Mesenchymal stem cell (in vitro differentiated cells and primary cell): Measurements from ENCODE around the gene FARP1.

Experiments
- DNase-seq: peaks from one replicate; pipeline ENCODE4 v3.0.0-alpha.2; 2013
- H2AFZ ChIP-seq: one replicate; pipeline ENCODE4 v1.6.1; 2013; ENCODE audit warnings: low read depth, mild to moderate bottlenecking, control low read depth, inconsistent platforms, low read length, moderate library complexity
- H2AK5ac ChIP-seq: 2 replicates; pipeline ENCODE4 v1.6.1; 2013; ENCODE audit warnings: low read length, moderate library complexity, mild to moderate bottlenecking, inconsistent platforms; ENCODE audit not compliant: severe bottlenecking
- H2BK120ac ChIP-seq: one replicate; pipeline ENCODE4 v1.6.1; 2013; ENCODE audit warnings: low read depth, mild to moderate bottlenecking, inconsistent platforms, low read length, moderate library complexity
- H2BK12ac ChIP-seq, 2 experiments: one replicate each; pipeline ENCODE4 v1.6.1; 2013; ENCODE audit warnings: inconsistent platforms in 2 of 2, low read length in 2 of 2, mild to moderate bottlenecking in 2 of 2, moderate library complexity in 2 of 2, control low read depth in 1 of 2
- H2BK15ac ChIP-seq: one replicate; pipeline ENCODE4 v1.6.1; 2013; ENCODE audit warnings: mild to moderate bottlenecking, low read depth, inconsistent platforms; ENCODE audit not compliant: poor library complexity, severe bottlenecking
- H2BK5ac ChIP-seq: 2 replicates; pipeline ENCODE4 v1.6.1; 2013; ENCODE audit warnings: low read depth, mild to moderate bottlenecking, low read length, control low read depth, inconsistent platforms; ENCODE audit not compliant: poor library complexity, severe bottlenecking
- H3K14ac ChIP-seq, 2 experiments: one replicate each; pipeline ENCODE4 v1.6.1; 2013; ENCODE audit warnings: inconsistent platforms in 2 of 2, low read length in 2 of 2, control low read depth in 1 of 2, mild to moderate bottlenecking in 1 of 2, moderate library complexity in 1 of 2
- H3K18ac ChIP-seq, 2 experiments: one replicate each; pipeline ENCODE4 v1.6.1; 2013; ENCODE audit warnings: inconsistent platforms in 2 of 2, low read length in 2 of 2, control low read depth in 1 of 2, low read depth in 1 of 2, mild to moderate bottlenecking in 1 of 2
- H3K23ac ChIP-seq, 2 experiments: one replicate each; pipeline ENCODE4 v1.6.1; 2013; ENCODE audit warnings: inconsistent platforms in 2 of 2, low read length in 2 of 2, mild to moderate bottlenecking in 2 of 2, moderate library complexity in 2 of 2, control low read depth in 1 of 2
- H3K27ac ChIP-seq: 2 replicates; pipeline ENCODE4 v1.5.1; 2013; ENCODE audit warnings: mild to moderate bottlenecking, moderate library complexity, low read length, control low read depth, inconsistent platforms; ENCODE audit not compliant: poor library complexity, severe bottlenecking
- H3K27me3 ChIP-seq, 2 experiments: 2 replicates each; pipeline versions ENCODE4 v1.6.1 to v1.7.0; 2013; ENCODE audit warnings: low read length in 2 of 2, mild to moderate bottlenecking in 2 of 2, moderate library complexity in 2 of 2, control low read depth in 1 of 2, inconsistent platforms in 1 of 2; ENCODE audit not compliant: control insufficient read depth in 1 of 2, insufficient read depth in 1 of 2
- H3K36me3 ChIP-seq, 2 experiments: 2 replicates each; pipeline versions ENCODE4 v1.6.1 to v1.7.0; 2013; ENCODE audit warnings: low read length in 2 of 2, control low read depth in 1 of 2, inconsistent platforms in 1 of 2, low read depth in 1 of 2, mild to moderate bottlenecking in 1 of 2; ENCODE audit not compliant: insufficient read depth in 2 of 2, control insufficient read depth in 1 of 2
- H3K4ac ChIP-seq, 2 experiments: one replicate each; pipeline ENCODE4 v1.6.1; 2013; ENCODE audit warnings: inconsistent platforms in 2 of 2, low read length in 2 of 2, mild to moderate bottlenecking in 2 of 2, moderate library complexity in 2 of 2, control low read depth in 1 of 2, low read depth in 1 of 2
- H3K4me1 ChIP-seq: 2 replicates; pipeline ENCODE4 v1.6.1; 2013; ENCODE audit warnings: low read depth, low read length, control low read depth; ENCODE audit not compliant: control insufficient read depth, insufficient read depth
- H3K4me2 ChIP-seq: 2 replicates; pipeline ENCODE4 v1.6.1; 2013; ENCODE audit warnings: low read length, mild to moderate bottlenecking, inconsistent platforms; ENCODE audit not compliant: poor library complexity, severe bottlenecking
- H3K4me3 ChIP-seq, 2 experiments: 2 replicates each; pipeline versions ENCODE4 v1.5.1 to v1.7.0; 2013; ENCODE audit warnings: low read length in 2 of 2, mild to moderate bottlenecking in 2 of 2, control low read depth in 1 of 2, low read depth in 1 of 2; ENCODE audit not compliant: insufficient read depth in 1 of 2
- H3K79me1 ChIP-seq: replicated peaks from 2 replicates; pipeline ENCODE4 v1.6.1; 2013; ENCODE audit warnings: mild to moderate bottlenecking, control low read depth, low read length, inconsistent platforms; ENCODE audit not compliant: poor library complexity, severe bottlenecking
- H3K9ac ChIP-seq: 2 replicates; pipeline ENCODE4 v1.7.0; 2013; ENCODE audit warnings: mild to moderate bottlenecking, low read length, moderate library complexity
- H3K9me3 ChIP-seq: 2 replicates; pipeline ENCODE4 v1.7.0; 2013; ENCODE audit warnings: mild to moderate bottlenecking, low read length; ENCODE audit not compliant: control insufficient read depth
- H4K8ac ChIP-seq: one replicate; pipeline ENCODE4 v1.6.1; 2013; ENCODE audit warnings: inconsistent platforms, mild to moderate bottlenecking, low read length, moderate library complexity
- H4K91ac ChIP-seq: one replicate; pipeline ENCODE4 v1.6.1; 2013; ENCODE audit warnings: mild to moderate bottlenecking, low read length, inconsistent platforms
- WGBS: methylation state at CpG from one replicate; pipeline ENCODE4 v1.1.7; 2013; ENCODE audit warnings: mixed read lengths; 5-methylcytosine and 5-hydroxymethylcytosine counted together

Gene FARP1

DNA sequence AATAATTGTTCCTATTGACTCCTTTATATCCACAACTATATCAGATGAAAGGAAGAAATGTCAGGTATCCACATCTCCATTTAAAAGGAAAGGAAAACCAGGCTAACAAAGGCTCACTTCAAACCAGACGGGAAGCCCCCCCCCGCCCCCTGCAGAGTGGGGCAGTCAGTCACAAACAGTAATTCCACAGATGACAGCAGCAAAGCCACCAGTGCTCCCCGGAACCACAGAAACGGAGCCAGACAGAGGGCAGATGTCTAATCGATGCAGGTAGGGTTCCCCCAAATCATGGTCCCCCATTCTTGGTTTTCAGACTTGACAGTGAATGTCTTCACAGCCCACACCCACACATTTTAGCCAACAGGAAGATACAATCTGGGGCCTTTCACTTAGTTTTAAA, 333.2 kb downstream of the FARP1 start:
- H3K9ac ChIP-seq: peak overlapping the region; percentile 22
- H3K18ac ChIP-seq: peak overlapping the region; percentile 69 to 92
- H3K36me3 ChIP-seq: peaks cover 18 to 38% of the 10 kb centered on the region in 2 experiments
- H4K91ac ChIP-seq: peak overlapping the region; percentile 85
- peak overlapping the region in 1 of 2 experiments; percentile 34 for H3K4me3 ChIP-seq
- peaks cover 26% of the 10 kb centered on the region for H3K4me1 ChIP-seq
- no peak overlapping the region for H4K8ac ChIP-seq
- no peak overlapping the region for H3K14ac ChIP-seq
- DNase-seq: no peak
- peak overlapping the region; percentile 9 for H2BK120ac ChIP-seq
- peak overlapping the region; percentile 82 for H3K27ac ChIP-seq
- H2AFZ ChIP-seq: no peak overlapping the region
- peak overlapping the region in 1 of 2 experiments; percentile 19 for H3K4ac ChIP-seq
- H2AK5ac ChIP-seq: no peak overlapping the region
- H2BK12ac ChIP-seq: peak overlapping the region; percentile 57 to 68
- H3K23ac ChIP-seq: no peak overlapping the region
- peak overlapping the region; percentile 45 for H3K4me2 ChIP-seq
- H3K79me1 ChIP-seq: peaks cover 45% of the 10 kb centered on the region
- H3K27me3 ChIP-seq: no peaks in the 10 kb centered on the region
- 14% methylated on average over 4 of the region's 5 CpGs for WGBS
- no peaks in the 10 kb centered on the region for H3K9me3 ChIP-seq
- H2BK5ac ChIP-seq: no peak overlapping the region
- peak overlapping the region; percentile 2 for H2BK15ac ChIP-seq

DNA sequence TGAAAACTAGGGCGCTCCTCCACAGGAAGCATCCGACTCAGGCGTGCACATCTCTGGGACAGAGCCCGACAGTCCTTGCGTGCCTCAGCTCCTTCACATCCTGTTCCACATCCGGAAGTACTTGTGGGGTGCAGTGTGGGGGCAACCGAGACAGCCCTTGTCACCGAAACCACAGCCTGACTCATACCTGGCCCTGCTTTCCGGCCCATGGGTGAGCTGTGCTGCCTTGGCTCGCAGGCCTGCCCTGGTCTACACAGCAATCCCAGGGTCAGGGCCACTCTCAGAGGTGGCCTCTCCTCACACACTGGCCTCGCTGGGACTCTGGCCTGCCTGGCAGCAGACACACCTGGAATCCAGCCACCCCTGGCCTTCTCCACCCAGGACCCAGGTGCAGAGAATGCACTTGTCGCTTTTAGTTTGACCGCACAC, 333.7 kb downstream of the FARP1 start:
- Histone ChIP-seq H4K8ac (peak overlapping the region; percentile 54), H3K4me2 (peak overlapping the region; percentile 45), H3K14ac (peak overlapping the region in 1 of 2 experiments; percentile 56), H3K9me3 (no peaks in the 10 kb centered on the region), H4K91ac (peak overlapping the region; percentile 77), H2AK5ac (peak overlapping the region; percentile 82), H3K18ac (peak overlapping the region; percentile 69 to 92), H3K36me3 (peaks cover 20 to 38% of the 10 kb centered on the region in 2 experiments), H3K27me3 (no peaks in the 10 kb centered on the region), H2AFZ (peak overlapping the region; percentile 21), H3K4ac (peak overlapping the region; percentile 35 to 69), H3K79me1 (peaks cover 46% of the 10 kb centered on the region), H2BK15ac (peak overlapping the region; percentile 2), H3K27ac (peak overlapping the region; percentile 82), H3K4me1 (peaks cover 29% of the 10 kb centered on the region), H3K23ac (peak overlapping the region in 1 of 2 experiments; percentile 61), H2BK120ac (peak overlapping the region; percentile 9), H2BK12ac (peak overlapping the region; percentile 80 to 85), H3K9ac (peak overlapping the region; percentile 22), H3K4me3 (peak overlapping the region in 1 of 2 experiments; percentile 34), H2BK5ac (no peak overlapping the region)
- DNase-seq: peak; percentile 98
- 18% methylated on average over 13 of the region's 13 CpGs for WGBS

DNA sequence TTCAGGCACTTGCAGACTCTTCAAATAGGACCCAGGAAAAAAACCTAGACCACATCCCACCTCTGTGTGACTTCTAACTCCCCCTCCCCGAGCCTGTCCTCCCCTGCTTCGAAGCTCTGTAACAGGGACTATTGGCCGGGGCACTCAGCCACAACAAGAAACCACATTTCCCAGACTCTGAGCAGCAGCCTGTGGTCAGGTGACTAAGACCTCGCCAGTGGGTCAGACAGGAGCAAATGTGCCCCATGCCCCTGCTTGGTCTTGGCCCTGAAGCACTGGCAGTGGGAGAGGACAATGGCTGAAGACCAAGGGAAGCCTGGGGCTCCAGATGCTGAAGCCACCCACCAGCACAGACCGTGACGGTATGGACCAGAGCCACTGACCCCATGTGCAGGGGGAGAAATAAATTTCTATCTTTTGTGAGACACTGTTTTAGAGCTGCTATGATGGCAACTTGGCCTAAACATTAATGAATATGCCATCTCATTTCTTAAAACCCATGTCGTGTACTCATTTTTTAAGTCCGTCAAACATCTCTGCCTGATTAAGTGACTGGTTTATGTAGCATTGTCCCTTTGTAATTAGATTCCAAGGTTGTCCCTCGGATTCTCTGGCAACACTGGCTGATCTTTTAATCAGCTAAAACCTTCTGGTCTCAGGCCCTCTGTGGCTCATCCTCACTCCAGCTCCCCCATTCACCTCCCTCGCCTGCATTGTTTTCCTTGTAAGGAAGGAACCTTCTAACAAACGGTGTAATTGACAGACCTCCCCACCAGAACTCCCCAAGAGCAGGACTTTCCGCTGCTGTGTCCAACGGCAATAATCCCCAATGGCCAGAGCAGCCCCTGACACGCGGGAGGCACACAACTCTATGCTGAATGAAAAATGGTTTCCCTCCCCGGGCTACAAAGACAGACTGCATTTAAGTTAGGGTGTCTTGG, 335.6 kb downstream of the FARP1 start:
- H3K9ac ChIP-seq: no peak overlapping the region
- peak; percentile 68 for DNase-seq
- 76% methylated on average over 16 of the region's 16 CpGs for WGBS

DNA sequence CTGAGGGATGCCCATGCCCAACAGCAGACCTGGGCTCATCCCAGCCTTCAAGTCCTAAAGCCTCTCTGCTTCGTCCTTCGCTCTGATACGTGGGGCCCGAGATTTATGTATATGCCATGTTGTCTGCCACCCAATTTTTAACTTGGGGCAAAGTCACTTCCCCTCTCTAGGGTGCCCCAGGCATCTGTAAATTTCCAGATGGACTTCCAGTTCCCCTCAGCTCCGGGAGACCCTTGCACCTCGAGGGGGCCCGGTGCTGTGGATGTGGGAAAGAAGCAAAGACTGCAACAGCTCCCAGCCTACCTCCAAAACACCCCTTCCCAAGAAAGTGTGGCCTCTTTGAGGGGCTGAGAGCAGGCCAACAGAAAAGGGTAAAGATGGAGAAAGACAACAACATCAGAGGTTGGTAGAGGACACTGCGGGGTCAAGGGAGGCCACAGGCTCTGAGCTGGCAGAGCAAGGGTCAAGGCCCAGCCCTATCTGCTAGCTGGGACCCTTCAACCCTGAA, 336.7 kb downstream of the FARP1 start:
- H3K79me1 ChIP-seq: peaks cover 39% of the 10 kb centered on the region
- no peak overlapping the region for H4K8ac ChIP-seq
- no peak overlapping the region for H2AFZ ChIP-seq
- peak overlapping the region in 1 of 2 experiments; percentile 53 for H3K4ac ChIP-seq
- H3K36me3 ChIP-seq: peaks cover 12 to 16% of the 10 kb centered on the region in 2 experiments
- H3K4me2 ChIP-seq: no peak overlapping the region
- no peak overlapping the region for H3K27ac ChIP-seq
- WGBS: 100% methylated on average over 8 of the region's 8 CpGs
- no peak overlapping the region for H2AK5ac ChIP-seq
- H2BK12ac ChIP-seq: peak overlapping the region in 1 of 2 experiments; percentile 61
- H3K4me3 ChIP-seq: no peak overlapping the region
- DNase-seq: no peak
- no peaks in the 10 kb centered on the region for H3K9me3 ChIP-seq
- H3K18ac ChIP-seq: peak overlapping the region in 1 of 2 experiments; percentile 64
- H2BK120ac ChIP-seq: peak overlapping the region; percentile 11
- peak overlapping the region in 1 of 2 experiments; percentile 21 for H3K14ac ChIP-seq
- H2BK5ac ChIP-seq: no peak overlapping the region
- peak overlapping the region in 1 of 2 experiments; percentile 61 for H3K23ac ChIP-seq
- peaks cover 49% of the 10 kb centered on the region for H3K4me1 ChIP-seq
- H3K9ac ChIP-seq: no peak overlapping the region
- peak overlapping the region; percentile 49 for H2BK15ac ChIP-seq
- no peaks in the 10 kb centered on the region for H3K27me3 ChIP-seq
- H4K91ac ChIP-seq: no peak overlapping the region

More for the DNA sequence above, 335.6 kb downstream of the FARP1 start:
- Histone ChIP-seq H2AFZ (no peak overlapping the region), H3K14ac (peak overlapping the region in 1 of 2 experiments; percentile 63), H3K9me3 (no peaks in the 10 kb centered on the region), H3K36me3 (peaks cover 19 to 23% of the 10 kb centered on the region in 2 experiments), H2BK5ac (no peak overlapping the region), H3K18ac (peak overlapping the region; percentile 84 to 87), H4K8ac (peak overlapping the region; percentile 57), H3K27me3 (no peaks in the 10 kb centered on the region), H3K4me2 (no peak overlapping the region), H2BK12ac (peak overlapping the region; percentile 28 to 81), H2AK5ac (no peak overlapping the region), H3K23ac (no peak overlapping the region), H2BK15ac (peak overlapping the region; percentile 17), H4K91ac (peak overlapping the region; percentile 55), H3K27ac (no peak overlapping the region), H2BK120ac (peak overlapping the region; percentile 24), H3K79me1 (peaks cover 48% of the 10 kb centered on the region), H3K4me3 (no peak overlapping the region), H3K4me1 (peaks cover 39% of the 10 kb centered on the region), H3K4ac (peak overlapping the region in 1 of 2 experiments; percentile 40)
